Loucy (cell line): Measurements from ENCODE around the gene RASGEF1B.

Experiments
- H2AFZ ChIP-seq: fragments of 200-600 bp; sonication (generic); 2 replicates; pipeline ENCODE4 v1.6.0; 2016; ENCODE audit warnings: antibody characterized with exemption, mild to moderate bottlenecking, low read length, moderate library complexity
- H3F3A ChIP-seq: fragments of 200-600 bp; 2 replicates; pipeline ENCODE4 v1.6.0; 2016; ENCODE audit warnings: antibody characterized with exemption, low read depth, mild to moderate bottlenecking
- H3K27me3 ChIP-seq: fragments of 200-600 bp; sonication (generic); 2 replicates; pipeline ENCODE4 v1.6.1; 2014; ENCODE audit warnings: low read length, mild to moderate bottlenecking; ENCODE audit not compliant: insufficient read depth, poor library complexity, severe bottlenecking
- H3K36me3 ChIP-seq: fragments of 200-600 bp; sonication (generic); 2 replicates; pipeline ENCODE4 v1.6.1; 2016; ENCODE audit warnings: low read length; ENCODE audit not compliant: insufficient read depth
- H3K4me1 ChIP-seq: fragments of 200-600 bp; sonication (generic); 2 replicates; pipeline ENCODE4 v1.5.1; 2014; ENCODE audit warnings: low read length, mild to moderate bottlenecking; ENCODE audit not compliant: insufficient read depth, poor library complexity, severe bottlenecking
- H3K4me2 ChIP-seq: fragments of 200-600 bp; sonication (generic); 2 replicates; pipeline ENCODE4 v1.6.0; 2014; ENCODE audit warnings: antibody characterized with exemption, low read length, low read depth, mild to moderate bottlenecking; ENCODE audit not compliant: poor library complexity, severe bottlenecking
- H3K4me3 ChIP-seq: fragments of 200-600 bp; sonication (generic); 2 replicates; pipeline ENCODE4 v1.5.1; 2014; ENCODE audit warnings: low read length, mild to moderate bottlenecking, mixed read lengths; ENCODE audit not compliant: poor library complexity, severe bottlenecking
- H3K79me2 ChIP-seq: fragments of 200-600 bp; sonication (generic); 2 replicates; pipeline ENCODE4 v1.6.1; 2014; ENCODE audit warnings: low read length; ENCODE audit not compliant: insufficient read depth
- H3K9ac ChIP-seq: fragments of 200-600 bp; sonication (generic); 2 replicates; pipeline ENCODE4 v1.6.0; 2014; ENCODE audit warnings: mild to moderate bottlenecking, low read depth, low read length, moderate library complexity; ENCODE audit not compliant: poor library complexity, severe bottlenecking
- H3K9me2 ChIP-seq: fragments of 200-600 bp; sonication (generic); replicated peaks from 2 replicates; pipeline ENCODE4 v1.6.1; 2016; ENCODE audit warnings: low read depth, low read length, mixed read lengths
- H3K9me3 ChIP-seq: fragments of 200-600 bp; sonication (generic); 2 replicates; pipeline ENCODE4 v1.6.1; 2014; ENCODE audit warnings: mild to moderate bottlenecking, antibody characterized with exemption, low read length, low read depth; ENCODE audit not compliant: insufficient read depth
- H4K20me1 ChIP-seq: fragments of 200-600 bp; sonication (generic); 2 replicates; pipeline ENCODE4 v1.6.0; 2014; ENCODE audit warnings: antibody characterized with exemption, low read length, mild to moderate bottlenecking; ENCODE audit not compliant: insufficient read depth, poor library complexity, severe bottlenecking
- TF ChIP-seq, protein P1 (sequence below): fragments of 200-600 bp; sonication (generic); conservative IDR thresholded peaks from 2 replicates; pipeline ENCODE4 v1.5.1; 2014; ENCODE audit warnings: mild to moderate bottlenecking, antibody characterized with exemption, low read length

RASGEF1B gene

DNA sequence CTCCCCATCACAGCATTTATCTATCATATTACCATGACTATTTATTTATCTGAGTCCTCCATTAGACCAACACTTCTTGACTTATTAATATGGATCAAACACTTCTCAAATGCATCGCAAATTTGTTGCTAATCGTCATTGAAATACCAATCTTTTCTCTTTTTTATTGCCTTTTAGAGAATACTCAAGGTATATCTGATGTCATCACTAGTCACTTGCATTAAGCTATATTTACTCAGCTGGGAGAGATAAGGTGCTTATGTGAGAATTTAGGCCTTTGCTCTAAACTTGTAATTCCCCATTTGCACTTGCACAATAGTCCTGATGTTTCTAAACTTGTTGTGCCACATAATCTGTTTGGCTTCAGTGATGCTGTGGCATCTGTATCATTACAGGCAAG is 95.0 kb downstream of the RASGEF1B start:
- Histone ChIP-seq H3K79me2 (no peaks in the 10 kb centered on the region), H4K20me1 (no peaks in the 10 kb centered on the region), H3K9ac (no peak overlapping the region), H3K4me2 (no peak overlapping the region), H2AFZ (no peak overlapping the region), H3K36me3 (no peaks in the 10 kb centered on the region), H3K27me3 (no peaks in the 10 kb centered on the region), H3F3A (no peaks in the 10 kb centered on the region), H3K4me1 (no peaks in the 10 kb centered on the region), H3K9me3 (no peaks in the 10 kb centered on the region), H3K9me2 (no peaks in the 10 kb centered on the region), H3K4me3 (no peak overlapping the region)
- TF ChIP-seq, protein P1, sequence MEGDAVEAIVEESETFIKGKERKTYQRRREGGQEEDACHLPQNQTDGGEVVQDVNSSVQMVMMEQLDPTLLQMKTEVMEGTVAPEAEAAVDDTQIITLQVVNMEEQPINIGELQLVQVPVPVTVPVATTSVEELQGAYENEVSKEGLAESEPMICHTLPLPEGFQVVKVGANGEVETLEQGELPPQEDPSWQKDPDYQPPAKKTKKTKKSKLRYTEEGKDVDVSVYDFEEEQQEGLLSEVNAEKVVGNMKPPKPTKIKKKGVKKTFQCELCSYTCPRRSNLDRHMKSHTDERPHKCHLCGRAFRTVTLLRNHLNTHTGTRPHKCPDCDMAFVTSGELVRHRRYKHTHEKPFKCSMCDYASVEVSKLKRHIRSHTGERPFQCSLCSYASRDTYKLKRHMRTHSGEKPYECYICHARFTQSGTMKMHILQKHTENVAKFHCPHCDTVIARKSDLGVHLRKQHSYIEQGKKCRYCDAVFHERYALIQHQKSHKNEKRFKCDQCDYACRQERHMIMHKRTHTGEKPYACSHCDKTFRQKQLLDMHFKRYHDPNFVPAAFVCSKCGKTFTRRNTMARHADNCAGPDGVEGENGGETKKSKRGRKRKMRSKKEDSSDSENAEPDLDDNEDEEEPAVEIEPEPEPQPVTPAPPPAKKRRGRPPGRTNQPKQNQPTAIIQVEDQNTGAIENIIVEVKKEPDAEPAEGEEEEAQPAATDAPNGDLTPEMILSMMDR: no peak
